Stimulated activated CD4-positive, alpha-beta T cell treated with anti-CD3 and anti-CD28 coated beads, Interleukin-15, amount 100 ng/mL, for 48 hours (primary cell): Measurements from ENCODE around the gene PTK6.

Source experiments
- DNase-seq, 2 donors: peaks; one replicate each; pipeline ENCODE4 v3.0.0-alpha.2; 2020; ENCODE audit warnings: low read depth in 2 of 2

Gene PTK6

GRCh38 chr20:63508072-63508768, 29.0 kb downstream of the PTK6 start:
- no peak for DNase-seq

- DNase-seq, result no peak
Observed at GRCh38 chr20:63507083-63507743, 30.0 kb downstream of the PTK6 start.

- no peak for DNase-seq
Observed at GRCh38 chr20:63505723-63506122, 31.5 kb downstream of the PTK6 start.

- no peak for DNase-seq
Observed at GRCh38 chr20:63505281-63505680, 31.9 kb downstream of the PTK6 start.

GRCh38 chr20:63504642-63505041, 32.5 kb downstream of the PTK6 start:
- no peak for DNase-seq

- DNase-seq, result no peak
Observed at GRCh38 chr20:63503524-63503923, 33.7 kb downstream of the PTK6 start.

- DNase-seq, result no peak
Observed at GRCh38 chr20:63502671-63503172, 34.5 kb downstream of the PTK6 start.

- DNase-seq, result no peak
Observed at GRCh38 chr20:63501818-63502670, 35.1 kb downstream of the PTK6 start.

- DNase-seq, result no peak
Observed at GRCh38 chr20:63500902-63501817, 36.0 kb downstream of the PTK6 start.

- DNase-seq, result no peak
Observed at GRCh38 chr20:63500151-63500901, 36.9 kb downstream of the PTK6 start.

GRCh38 chr20:63499338-63499969, 37.7 kb downstream of the PTK6 start:
- DNase-seq, result no peak

GRCh38 chr20:63498960-63499337, 38.2 kb downstream of the PTK6 start, which contains the start of gene EEF1A2:
EEF1A2 (minus strand) TSS chr20:63499083; CDS start chr20:63497763, 1,320 bp downstream.
- no peak for DNase-seq

GRCh38 chr20:63497946-63498935, 38.9 kb downstream of the PTK6 start:
- DNase-seq, result no peak

- no peak for DNase-seq
Observed at GRCh38 chr20:63497138-63497945, 39.8 kb downstream of the PTK6 start.

- no peak for DNase-seq
Observed at GRCh38 chr20:63496596-63497120, 40.5 kb downstream of the PTK6 start.

- peak; percentile 38 to 75 for DNase-seq
Observed at GRCh38 chr20:63495741-63496595, 41.2 kb downstream of the PTK6 start.
